Esophagus squamous epithelium (tissue), 4 donors: ENCODE measurements around the gene ZNRF1.

Source experiments
- CTCF ChIP-seq, 6 experiments: fragments of 450-650 bp in 4 of 6; fragments of 200-600 bp in 2 of 6; sonication (generic) in 2 of 6; IDR thresholded peaks; one replicate each; pipeline ENCODE4 v1.5.1; 2016 to 2019; ENCODE audit warnings: antibody characterized with exemption in 6 of 6, mild to moderate bottlenecking in 4 of 6, moderate library complexity in 4 of 6
- POLR2A ChIP-seq, 4 donors: fragments of 450-650 bp; IDR thresholded peaks; one replicate each; pipeline ENCODE4 v1.6.1; 2017; ENCODE audit warnings: antibody characterized with exemption in 4 of 4, mild to moderate bottlenecking in 4 of 4, moderate library complexity in 3 of 4

DNA sequence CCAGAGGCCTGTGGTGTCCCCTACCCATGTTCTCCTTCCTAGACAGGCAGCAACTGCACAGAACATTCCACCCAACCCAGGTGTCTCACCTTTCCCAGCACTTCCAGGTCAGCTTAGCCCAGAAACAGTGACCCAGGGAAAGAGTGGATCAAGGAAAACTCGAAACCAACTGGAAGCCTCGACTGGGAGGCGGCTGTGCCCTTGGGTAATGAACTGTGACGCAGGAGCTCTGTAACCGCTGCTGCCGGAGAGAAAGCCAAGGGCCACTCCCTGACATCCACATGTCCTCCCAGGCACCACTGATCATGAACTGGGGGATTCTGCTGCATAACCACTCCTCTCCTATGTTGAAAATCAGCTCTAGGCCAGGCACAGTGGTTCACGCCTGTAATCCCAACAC, 48.3 kb upstream of the ZNRF1 start:
- TF ChIP-seq CTCF (IDR thresholded peaks at IDR 0.05) (no peak), POLR2A (IDR thresholded peaks at IDR 0.05) (no peak)
